ENCODE results near the gene CGB2.
"Not testable (repeated sequence)": the region's sequence is repeated elsewhere in the genome, so short reads cannot be mapped to it uniquely, and the experiment has no call there.

CGB2 gene

GRCh38 chr19:49009828-49010227, 21.9 kb upstream of the CGB2 start:
- no peak for DNase-seq
- H3K36me3 ChIP-seq (ENCODE audit: control insufficient read depth, insufficient read depth, low read length): peaks cover 43% of the 10 kb centered on the region

GRCh38 chr19:49010453-49010852, 21.2 kb upstream of the CGB2 start:
- H3K4me1 ChIP-seq (ENCODE audit: control insufficient read depth, insufficient read depth, low read length, poor library complexity, severe bottlenecking): no peaks in the 10 kb centered on the region
- no peak overlapping the region for H3K4me3 ChIP-seq (ENCODE audit: insufficient read depth, low read depth, low read length, poor library complexity, severe bottlenecking)
- H3K27me3 ChIP-seq (replicated peaks; ENCODE audit: control insufficient read depth, insufficient read depth, low read length, poor library complexity, severe bottlenecking): no peaks in the 10 kb centered on the region
- no peak overlapping the region for H3K27ac ChIP-seq (ENCODE audit: insufficient read depth, low read length, poor library complexity, severe bottlenecking)
- DNase-seq: no peak
- H3K9me3 ChIP-seq (ENCODE audit: control insufficient read depth, low read length): no peaks in the 10 kb centered on the region
- peaks cover 37% of the 10 kb centered on the region for H3K36me3 ChIP-seq (ENCODE audit: control insufficient read depth, insufficient read depth, low read length)

More at GRCh38 chr19:49009828-49010227, 21.9 kb upstream of the CGB2 start:
- no peaks in the 10 kb centered on the region for H3K4me1 ChIP-seq (ENCODE audit: control insufficient read depth, insufficient read depth, low read length, poor library complexity, severe bottlenecking)
- H3K4me3 ChIP-seq (ENCODE audit: insufficient read depth, low read depth, low read length, poor library complexity, severe bottlenecking): no peak overlapping the region
- no peaks in the 10 kb centered on the region for H3K27me3 ChIP-seq (replicated peaks; ENCODE audit: control insufficient read depth, insufficient read depth, low read length, poor library complexity, severe bottlenecking)
- no peaks in the 10 kb centered on the region for H3K9me3 ChIP-seq (ENCODE audit: control insufficient read depth, low read length)
- no peak overlapping the region for H3K27ac ChIP-seq (ENCODE audit: insufficient read depth, low read length, poor library complexity, severe bottlenecking)

GRCh38 chr19:49011194-49011593, 20.5 kb upstream of the CGB2 start:
- Histone ChIP-seq H3K27ac (ENCODE audit: insufficient read depth, low read length, poor library complexity, severe bottlenecking) (no peak overlapping the region), H3K27me3 (replicated peaks; ENCODE audit: control insufficient read depth, insufficient read depth, low read length, poor library complexity, severe bottlenecking) (no peaks in the 10 kb centered on the region), H3K36me3 (ENCODE audit: control insufficient read depth, insufficient read depth, low read length) (peaks cover 35% of the 10 kb centered on the region), H3K4me3 (ENCODE audit: insufficient read depth, low read depth, low read length, poor library complexity, severe bottlenecking) (no peak overlapping the region), H3K4me1 (ENCODE audit: control insufficient read depth, insufficient read depth, low read length, poor library complexity, severe bottlenecking) (no peaks in the 10 kb centered on the region), H3K9me3 (ENCODE audit: control insufficient read depth, low read length) (no peaks in the 10 kb centered on the region)
- DNase-seq: no peak

GRCh38 chr19:49014123-49014869, 17.4 kb upstream of the CGB2 start:
- no peaks in the 10 kb centered on the region for H3K27me3 ChIP-seq (replicated peaks; ENCODE audit: control insufficient read depth, insufficient read depth, low read length, poor library complexity, severe bottlenecking)
- H3K36me3 ChIP-seq (ENCODE audit: control insufficient read depth, insufficient read depth, low read length): peaks cover 21% of the 10 kb centered on the region
- H3K27ac ChIP-seq (ENCODE audit: insufficient read depth, low read length, poor library complexity, severe bottlenecking): no peak overlapping the region
- peaks cover 8% of the 10 kb centered on the region for H3K4me1 ChIP-seq (ENCODE audit: control insufficient read depth, insufficient read depth, low read length, poor library complexity, severe bottlenecking)
- no peaks in the 10 kb centered on the region for H3K9me3 ChIP-seq (ENCODE audit: control insufficient read depth, low read length)
- no peak overlapping the region for H3K4me3 ChIP-seq (ENCODE audit: insufficient read depth, low read depth, low read length, poor library complexity, severe bottlenecking)
- no peak for DNase-seq

GRCh38 chr19:49014870-49015255, 16.8 kb upstream of the CGB2 start:
- no peak overlapping the region for H3K4me3 ChIP-seq (ENCODE audit: insufficient read depth, low read depth, low read length, poor library complexity, severe bottlenecking)
- no peaks in the 10 kb centered on the region for H3K27me3 ChIP-seq (replicated peaks; ENCODE audit: control insufficient read depth, insufficient read depth, low read length, poor library complexity, severe bottlenecking)
- H3K36me3 ChIP-seq (ENCODE audit: control insufficient read depth, insufficient read depth, low read length): peaks cover 16% of the 10 kb centered on the region
- no peak for DNase-seq
- no peak overlapping the region for H3K27ac ChIP-seq (ENCODE audit: insufficient read depth, low read length, poor library complexity, severe bottlenecking)
- no peaks in the 10 kb centered on the region for H3K9me3 ChIP-seq (ENCODE audit: control insufficient read depth, low read length)
- peaks cover 13% of the 10 kb centered on the region for H3K4me1 ChIP-seq (ENCODE audit: control insufficient read depth, insufficient read depth, low read length, poor library complexity, severe bottlenecking)

- Histone ChIP-seq H3K9me3 (ENCODE audit: control insufficient read depth, low read length) (no peaks in the 10 kb centered on the region), H3K4me3 (ENCODE audit: insufficient read depth, low read depth, low read length, poor library complexity, severe bottlenecking) (no peak overlapping the region), H3K27ac (ENCODE audit: insufficient read depth, low read length, poor library complexity, severe bottlenecking) (no peak overlapping the region), H3K36me3 (ENCODE audit: control insufficient read depth, insufficient read depth, low read length) (peaks cover 5% of the 10 kb centered on the region), H3K27me3 (replicated peaks; ENCODE audit: control insufficient read depth, insufficient read depth, low read length, poor library complexity, severe bottlenecking) (no peaks in the 10 kb centered on the region), H3K4me1 (ENCODE audit: control insufficient read depth, insufficient read depth, low read length, poor library complexity, severe bottlenecking) (peaks cover 13% of the 10 kb centered on the region)
- no peak for DNase-seq
Measured at GRCh38 chr19:49016067-49016839, 15.4 kb upstream of the CGB2 start.

- H3K27ac ChIP-seq (ENCODE audit: insufficient read depth, low read length, poor library complexity, severe bottlenecking): peak within 1 kb of the TSS; percentile 48
Measured at GRCh38 chr19:49017041-49017665, 14.5 kb upstream of the CGB2 start, which contains the start of gene LHB. TSS of gene LHB (minus strand) at chr19:49017091. CDS start at chr19:49017081, 10 bp downstream.

GRCh38 chr19:49017666-49018351, 13.9 kb upstream of the CGB2 start:
- DNase-seq: peak; percentile 32 to 55 (median 49)
- Histone ChIP-seq H3K4me1 (ENCODE audit: control insufficient read depth, insufficient read depth, low read length, poor library complexity, severe bottlenecking) (peaks cover 13% of the 10 kb centered on the region), H3K27me3 (replicated peaks; ENCODE audit: control insufficient read depth, insufficient read depth, low read length, poor library complexity, severe bottlenecking) (no peaks in the 10 kb centered on the region), H3K4me3 (ENCODE audit: insufficient read depth, low read depth, low read length, poor library complexity, severe bottlenecking) (peak overlapping the region; percentile 66), H3K27ac (ENCODE audit: insufficient read depth, low read length, poor library complexity, severe bottlenecking) (peak overlapping the region; percentile 48), H3K36me3 (ENCODE audit: control insufficient read depth, insufficient read depth, low read length) (no peaks in the 10 kb centered on the region), H3K9me3 (ENCODE audit: control insufficient read depth, low read length) (no peaks in the 10 kb centered on the region)

More at GRCh38 chr19:49017041-49017665, 14.5 kb upstream of the CGB2 start, which contains the start of gene LHB:
- no peak for DNase-seq
- peak within 1 kb of the TSS; percentile 66 for H3K4me3 ChIP-seq (ENCODE audit: insufficient read depth, low read depth, low read length, poor library complexity, severe bottlenecking)
- no peaks in the 10 kb centered on the region for H3K27me3 ChIP-seq (replicated peaks; ENCODE audit: control insufficient read depth, insufficient read depth, low read length, poor library complexity, severe bottlenecking)
- peaks cover 13% of the 10 kb centered on the region for H3K4me1 ChIP-seq (ENCODE audit: control insufficient read depth, insufficient read depth, low read length, poor library complexity, severe bottlenecking)
- no peaks in the 10 kb centered on the region for H3K9me3 ChIP-seq (ENCODE audit: control insufficient read depth, low read length)
- H3K36me3 ChIP-seq (ENCODE audit: control insufficient read depth, insufficient read depth, low read length): peaks cover 1% of the 10 kb centered on the region

- DNase-seq; H3K36me3 ChIP-seq (ENCODE audit: control insufficient read depth, insufficient read depth, low read length); H3K9me3 ChIP-seq (ENCODE audit: control insufficient read depth, low read length); H3K27ac ChIP-seq (ENCODE audit: insufficient read depth, low read length, poor library complexity, severe bottlenecking); H3K27me3 ChIP-seq (replicated peaks; ENCODE audit: control insufficient read depth, insufficient read depth, low read length, poor library complexity, severe bottlenecking): not testable (repeated sequence)
- peaks cover 13% of the 10 kb centered on the region for H3K4me1 ChIP-seq (ENCODE audit: control insufficient read depth, insufficient read depth, low read length, poor library complexity, severe bottlenecking)
- peak overlapping the region; percentile 66 for H3K4me3 ChIP-seq (ENCODE audit: insufficient read depth, low read depth, low read length, poor library complexity, severe bottlenecking)
Measured at GRCh38 chr19:49018388-49019241, 13.1 kb upstream of the CGB2 start.

Measured in effector memory CD4-positive, alpha-beta T cell (primary cell).